HG03097 (cell line): ENCODE data around the gene ACTN1.

Experiments used
- ATAC-seq: cut with Tn5 transposase; IDR thresholded peaks from one replicate; pipeline ENCODE4 v1.9.1; 2021; ENCODE audit not compliant: unreplicated experiment, low FRiP score

Gene ACTN1

DNA sequence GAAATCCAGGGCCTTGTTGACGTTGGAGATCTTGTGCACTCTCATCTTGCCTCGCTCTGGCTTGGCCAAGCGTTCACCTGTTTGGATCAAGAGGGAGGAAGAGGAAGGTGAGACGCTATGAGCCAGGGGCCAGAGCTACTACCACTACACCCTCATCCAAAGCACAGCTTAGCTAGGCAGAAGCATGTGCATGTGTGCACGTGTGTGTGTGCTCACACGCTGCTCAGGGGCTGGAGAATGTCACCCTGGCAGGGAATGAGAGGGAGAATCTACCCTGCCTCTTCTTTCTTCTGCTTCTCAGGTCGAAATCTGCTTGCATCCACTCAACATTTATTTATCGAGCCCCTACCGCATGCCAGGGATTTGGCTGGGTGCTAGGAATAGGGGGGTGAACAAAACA, 58.1 kb downstream of the ACTN1 start:
- no peak for ATAC-seq

DNA sequence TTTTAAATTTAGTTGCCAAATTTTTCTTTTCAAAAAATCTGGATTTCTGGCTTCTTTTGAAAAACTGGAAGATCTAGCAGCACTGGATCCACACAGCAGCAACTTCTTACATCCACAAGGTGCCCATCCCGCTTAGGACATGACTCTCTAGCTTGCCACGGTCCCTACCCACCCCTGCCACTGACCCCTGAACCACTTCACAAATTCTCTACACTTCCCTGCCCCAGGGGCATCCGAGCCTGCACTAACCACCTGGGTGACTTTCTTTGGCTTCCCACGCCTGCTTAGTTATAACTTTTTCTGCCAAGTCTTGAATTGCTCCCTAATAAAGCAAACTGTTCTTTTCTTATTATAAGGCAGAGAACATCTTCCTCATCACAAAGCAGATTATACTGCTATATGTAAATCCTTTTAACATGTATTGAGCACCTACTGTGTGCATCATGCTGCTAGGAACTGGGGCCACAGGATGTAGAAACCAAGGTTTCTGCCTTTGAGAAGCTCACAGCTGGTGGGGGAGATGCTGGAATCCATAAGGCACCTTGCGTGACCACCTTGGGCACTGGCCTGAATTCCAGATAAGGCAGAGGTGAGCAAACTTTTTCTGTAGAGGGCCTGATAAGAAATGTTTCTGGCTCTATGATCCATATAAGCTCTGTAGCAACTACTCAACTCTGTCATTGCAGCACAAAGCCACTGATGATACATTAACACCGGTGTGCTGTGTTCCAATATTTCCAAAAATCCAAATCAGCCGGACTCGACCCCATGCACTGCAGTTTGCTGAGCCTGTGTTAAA, 59.8 kb downstream of the ACTN1 start:
- no peak for ATAC-seq

DNA sequence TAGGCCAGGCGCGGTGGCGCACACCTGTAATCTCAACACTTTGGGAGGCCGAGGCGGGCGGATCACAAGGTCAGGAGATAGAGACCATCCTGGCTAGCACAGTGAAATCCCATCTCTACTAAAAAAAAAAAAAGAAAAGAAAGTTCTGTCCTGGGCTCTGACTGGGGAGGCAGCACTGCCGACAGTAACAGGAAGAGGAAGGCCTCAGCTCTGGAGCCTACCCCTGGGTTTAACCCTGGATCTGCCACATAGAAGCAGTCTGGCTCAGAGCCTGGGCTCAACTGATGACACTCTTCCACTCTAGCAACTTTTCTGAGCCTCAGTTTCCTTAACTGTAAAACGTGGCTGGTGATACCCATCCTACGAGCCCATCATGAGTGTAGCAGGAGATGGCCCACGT, 60.5 kb downstream of the ACTN1 start:
- ATAC-seq: no peak

DNA sequence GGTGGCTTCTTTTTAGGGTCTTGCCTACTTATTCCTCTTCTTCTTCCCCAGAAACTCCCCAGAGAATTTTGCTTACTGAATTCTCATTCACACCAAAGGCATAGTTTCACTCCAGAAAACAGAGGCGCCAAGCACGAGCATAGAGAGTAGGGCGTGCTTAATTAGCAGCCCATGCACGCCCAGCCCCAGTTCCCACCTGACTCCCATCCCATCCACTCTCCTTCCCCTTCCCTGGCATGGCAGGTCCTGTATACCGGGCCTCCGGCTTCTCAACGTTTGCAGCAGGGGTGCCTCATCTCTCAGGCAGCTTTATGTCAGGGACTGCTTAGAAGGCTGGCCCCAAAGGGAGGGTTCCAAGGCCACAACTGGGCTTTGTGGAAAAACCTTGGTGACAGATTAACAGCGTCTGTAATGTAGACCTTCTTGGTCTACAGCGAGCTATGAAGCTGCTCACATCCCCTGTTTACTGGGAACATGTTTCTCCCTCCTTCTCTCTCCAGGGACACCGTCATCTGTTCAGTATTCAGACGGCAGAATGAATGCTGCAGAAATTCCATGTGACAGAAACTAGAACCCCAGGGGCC, 62.7 kb downstream of the ACTN1 start:
- no peak for ATAC-seq

DNA sequence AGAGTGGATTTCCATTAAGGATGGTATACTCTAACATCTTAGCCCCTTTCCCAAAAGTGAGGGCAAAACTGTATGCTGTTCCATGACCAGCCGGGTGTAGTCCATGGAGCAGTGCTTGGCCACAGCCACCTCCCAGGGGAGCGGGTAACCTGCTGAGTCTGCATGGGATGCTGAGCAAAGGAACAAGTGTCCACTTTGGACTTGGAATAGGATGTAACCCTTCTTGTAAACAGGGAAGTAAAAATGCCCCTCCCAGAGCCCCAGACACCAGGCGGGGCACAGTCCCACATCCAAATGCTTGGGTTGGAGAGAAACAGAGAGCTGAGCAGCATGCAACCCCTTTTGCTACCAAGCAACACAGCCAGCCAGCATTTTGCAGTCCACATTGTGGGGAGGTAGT, 65.6 kb downstream of the ACTN1 start:
- ATAC-seq: no peak

DNA sequence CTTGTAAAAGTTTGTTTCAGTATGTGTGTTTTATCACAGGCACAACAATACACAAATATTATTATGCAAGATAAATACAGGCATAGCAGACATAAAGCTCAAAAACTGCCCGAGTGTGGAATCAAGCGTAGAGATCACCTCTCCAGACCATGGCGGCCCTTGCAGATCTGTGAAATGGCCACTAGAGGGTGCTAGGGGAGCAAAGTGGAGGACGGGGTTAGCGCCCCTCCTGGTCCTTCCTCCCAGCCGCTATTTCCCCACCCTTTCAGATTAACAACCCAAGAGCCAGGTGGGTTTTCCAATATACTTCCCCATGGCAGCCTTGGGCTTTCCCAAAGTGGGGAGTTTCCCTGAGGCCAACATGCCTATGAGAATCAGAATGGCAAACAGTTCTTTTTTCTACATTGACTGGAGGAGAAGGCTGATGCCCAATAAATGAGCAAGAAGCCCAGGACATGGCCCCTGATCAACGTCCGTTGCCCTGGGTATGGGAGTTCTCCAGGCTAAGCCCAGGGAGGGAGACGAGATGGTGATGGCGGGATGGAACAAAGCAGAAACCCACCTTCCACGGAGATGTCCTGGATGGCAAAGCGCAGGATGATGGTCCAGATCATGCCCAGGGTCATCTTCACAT, 67.4 kb downstream of the ACTN1 start:
- ATAC-seq: peak; percentile 47

DNA sequence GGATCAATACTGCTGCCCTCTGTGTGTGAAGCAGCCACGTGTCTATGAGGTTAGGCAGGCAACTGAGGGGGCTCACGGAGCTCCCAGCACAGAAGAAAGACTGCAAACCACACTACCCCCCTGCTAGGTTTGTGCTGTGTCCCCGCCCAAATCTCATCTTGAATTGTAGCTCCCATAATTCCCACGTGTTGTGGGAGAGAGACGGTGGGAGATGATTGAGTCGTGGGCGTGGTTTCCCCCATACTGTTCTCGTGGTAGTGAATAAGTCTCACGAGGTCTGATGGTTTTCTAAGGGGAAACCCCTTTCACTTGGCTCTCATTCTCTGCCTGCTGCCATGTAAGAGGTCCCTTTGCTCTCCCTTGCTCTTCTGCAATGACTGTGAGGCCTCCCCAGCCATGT, 68.6 kb downstream of the ACTN1 start:
- ATAC-seq: no peak

DNA sequence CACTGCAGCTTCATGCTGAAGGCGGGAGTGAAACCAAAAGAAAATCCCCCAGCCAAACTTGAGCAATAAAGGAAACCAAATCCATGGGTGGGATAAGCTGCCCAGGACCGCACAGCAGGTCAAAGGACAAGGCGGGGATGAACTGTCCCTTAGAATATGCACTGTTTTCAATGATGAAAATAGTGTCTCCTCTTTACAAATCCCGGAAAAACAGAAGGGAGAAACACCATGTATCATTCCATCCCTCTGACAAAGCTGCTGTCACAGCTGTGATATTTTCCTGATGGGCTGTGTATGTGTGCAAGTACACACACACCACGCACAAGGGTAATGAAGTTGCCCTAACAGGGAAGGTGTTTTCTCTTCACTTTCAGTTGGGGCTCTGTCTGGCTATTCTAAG, 70.3 kb downstream of the ACTN1 start:
- no peak for ATAC-seq

DNA sequence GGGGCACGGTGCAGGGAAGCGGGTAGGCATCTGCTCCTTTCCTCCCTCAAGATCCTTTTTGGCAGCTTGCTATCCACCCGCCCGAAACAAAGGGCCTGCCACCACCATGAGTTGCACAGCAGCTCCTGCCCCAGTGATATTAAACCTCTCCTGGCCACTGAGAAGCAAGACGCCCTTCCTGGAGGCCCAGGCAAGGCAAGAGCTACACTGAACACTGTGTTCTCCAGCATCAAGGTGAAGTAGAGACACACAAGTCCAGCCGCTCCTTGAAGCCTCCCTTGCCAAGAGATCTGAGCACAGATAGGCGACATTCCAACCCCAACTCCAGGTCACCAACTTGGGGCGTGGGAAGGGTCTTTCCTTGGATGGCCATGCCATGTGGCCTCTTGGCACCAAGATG, 70.9 kb downstream of the ACTN1 start:
- ATAC-seq: no peak

DNA sequence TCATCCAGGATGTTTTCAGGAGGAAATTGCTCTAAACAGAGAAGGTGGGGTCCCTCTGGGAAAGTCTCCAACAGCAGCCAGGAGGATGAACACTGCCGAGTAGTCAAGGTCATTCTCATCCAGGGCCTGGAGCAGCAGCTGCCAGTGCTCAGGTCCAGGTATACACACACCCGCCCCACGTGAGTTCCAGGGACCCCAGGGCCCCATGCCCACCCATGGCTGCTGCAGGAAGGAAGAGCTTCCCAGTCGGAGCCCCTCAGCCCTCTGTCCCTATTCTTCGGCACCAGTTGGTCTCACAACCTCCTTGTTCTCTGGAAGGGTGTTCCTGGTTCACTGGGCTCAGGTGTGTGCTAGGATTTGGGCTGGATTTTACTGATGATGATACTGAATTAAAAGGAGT, 72.7 kb downstream of the ACTN1 start:
- ATAC-seq: no peak

DNA sequence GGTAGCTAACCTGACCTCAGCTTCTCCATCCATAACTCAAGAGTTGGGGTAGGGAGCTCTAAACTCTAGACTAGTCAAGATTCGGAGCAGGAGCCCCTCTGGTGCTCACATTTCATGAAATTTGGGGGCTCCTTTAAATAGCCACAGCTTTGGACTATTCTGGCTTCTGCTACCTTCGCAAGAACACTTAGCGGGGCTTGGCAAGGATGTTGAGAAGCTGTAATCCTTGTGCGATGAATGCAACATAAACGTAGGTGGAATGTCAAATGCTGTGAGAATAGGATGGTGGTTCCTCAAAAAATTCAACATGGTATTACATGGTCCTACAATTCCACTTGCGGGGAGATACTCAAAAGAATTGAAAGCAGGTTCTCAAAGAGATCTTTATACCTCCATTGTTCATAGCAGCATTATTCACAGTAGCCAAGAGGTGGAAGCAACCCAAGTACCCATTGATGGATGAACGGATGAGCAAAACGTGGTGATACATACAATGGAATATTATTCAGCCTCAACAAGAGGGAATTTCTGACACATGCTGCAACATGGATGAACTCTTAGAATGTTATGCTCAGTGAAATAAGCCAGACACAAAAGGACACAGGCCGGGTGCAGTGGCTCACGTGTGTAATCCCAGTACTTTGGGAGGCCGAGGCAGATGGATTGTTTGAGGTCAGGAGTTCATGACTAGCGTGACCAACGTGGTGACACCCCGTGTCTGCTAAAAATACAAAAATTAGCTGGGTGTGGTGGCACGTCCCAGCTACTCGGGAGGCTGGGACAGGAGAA, 73.8 kb downstream of the ACTN1 start:
- no peak for ATAC-seq

DNA sequence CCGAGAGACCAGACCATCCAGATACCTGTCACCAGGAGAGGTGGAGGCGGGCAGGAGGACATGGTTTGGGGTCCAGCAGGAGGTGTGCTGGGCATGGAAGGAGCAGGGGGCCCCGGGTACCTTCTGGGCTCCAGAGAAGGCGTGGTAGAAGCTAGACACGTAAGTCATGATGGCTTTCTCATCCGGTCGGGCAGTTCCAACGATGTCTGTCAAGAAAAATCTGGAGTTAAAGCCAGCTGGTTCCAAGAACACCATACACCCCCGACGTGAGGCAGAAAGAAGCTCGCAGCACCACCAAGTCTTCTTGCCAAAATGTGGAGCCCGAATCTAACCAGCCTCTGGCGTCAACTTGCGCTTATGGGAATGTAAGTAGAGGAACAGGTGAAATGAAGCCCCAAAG, 76.7 kb downstream of the ACTN1 start:
- ATAC-seq: no peak

DNA sequence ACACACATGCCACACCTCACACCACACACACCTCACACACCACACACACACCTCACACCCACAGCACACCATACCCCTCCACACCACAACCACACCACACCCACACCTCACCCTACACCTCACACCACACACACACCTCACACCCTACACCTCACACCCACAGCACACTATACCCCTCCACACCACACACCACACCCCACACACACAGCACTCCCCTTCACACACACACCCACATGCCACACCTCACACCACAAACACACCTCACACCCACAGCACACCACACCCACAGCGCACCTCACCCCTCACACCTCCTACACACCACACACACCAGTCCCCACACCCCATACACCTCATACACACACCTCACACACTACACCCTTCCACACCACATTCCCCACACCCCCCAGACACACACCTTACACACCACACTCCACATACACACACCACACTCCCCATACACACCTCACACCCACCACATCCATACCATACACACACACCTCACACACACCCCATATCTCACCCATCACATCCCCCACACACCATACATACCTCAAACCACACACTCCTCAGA, 80.0 kb downstream of the ACTN1 start:
- no peak for ATAC-seq

DNA sequence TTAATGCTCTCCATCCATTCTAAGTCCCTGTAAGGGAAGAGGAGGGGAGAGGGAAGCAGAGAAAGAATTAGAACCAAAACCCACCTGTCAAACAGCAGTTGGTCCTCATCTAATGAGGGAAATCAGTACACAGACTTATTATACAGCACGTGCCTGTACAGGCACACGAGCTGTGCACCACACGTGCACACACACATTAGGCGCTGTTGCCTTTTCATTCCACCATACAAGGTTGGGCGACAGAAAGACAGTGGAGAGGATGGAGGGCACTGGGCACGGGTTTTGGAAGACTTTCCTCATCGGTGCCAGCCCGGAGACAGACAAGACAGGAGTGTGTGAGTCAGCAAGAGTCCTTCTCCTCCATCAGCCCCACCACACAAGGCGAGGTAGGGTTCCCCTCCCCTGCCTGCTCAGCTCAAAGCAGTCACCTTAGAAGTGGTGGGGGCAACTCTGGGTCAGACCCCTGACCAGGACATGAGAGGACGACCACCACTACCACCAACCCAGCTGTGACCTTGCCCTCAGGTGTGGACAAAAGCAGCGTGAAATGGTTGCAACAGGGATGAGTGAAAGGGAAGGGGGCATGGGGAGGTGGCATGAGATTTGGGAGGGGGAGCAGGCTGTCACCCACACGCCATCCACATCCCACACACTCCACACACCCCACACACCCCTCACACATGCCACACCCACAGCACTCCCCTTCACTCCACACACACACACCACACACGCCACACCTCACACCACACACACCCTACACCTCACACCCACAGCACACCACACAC, 80.7 kb downstream of the ACTN1 start:
- no peak for ATAC-seq

DNA sequence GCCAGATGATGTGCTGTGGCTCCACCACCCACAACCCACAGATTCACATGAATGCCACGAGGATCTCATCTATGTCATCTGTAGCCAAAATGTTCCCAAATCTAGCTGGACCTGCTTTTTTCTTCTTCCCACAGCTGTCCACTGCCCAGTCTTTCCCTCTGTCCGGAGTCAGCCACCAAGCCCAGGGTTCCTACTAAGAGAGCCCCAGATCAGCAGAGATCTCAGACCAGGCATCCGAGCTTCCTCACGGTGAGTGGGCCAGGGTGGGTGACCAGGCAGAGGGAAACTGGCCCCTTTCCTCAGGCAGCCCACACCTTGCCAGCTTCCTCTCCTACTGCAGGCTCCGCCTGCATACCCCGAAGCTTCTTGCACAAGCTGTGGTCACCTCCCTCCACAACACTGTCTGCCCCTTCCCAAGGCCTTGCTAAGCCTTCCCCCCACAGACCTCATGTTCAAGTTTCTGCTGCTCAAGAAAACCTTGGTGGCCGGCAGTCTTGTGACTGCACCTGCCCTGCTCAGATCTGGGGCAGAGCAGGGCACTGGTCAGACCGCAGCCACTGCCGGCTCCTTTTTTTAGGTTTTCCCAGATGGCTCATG, 81.4 kb downstream of the ACTN1 start:
- ATAC-seq: no peak

DNA sequence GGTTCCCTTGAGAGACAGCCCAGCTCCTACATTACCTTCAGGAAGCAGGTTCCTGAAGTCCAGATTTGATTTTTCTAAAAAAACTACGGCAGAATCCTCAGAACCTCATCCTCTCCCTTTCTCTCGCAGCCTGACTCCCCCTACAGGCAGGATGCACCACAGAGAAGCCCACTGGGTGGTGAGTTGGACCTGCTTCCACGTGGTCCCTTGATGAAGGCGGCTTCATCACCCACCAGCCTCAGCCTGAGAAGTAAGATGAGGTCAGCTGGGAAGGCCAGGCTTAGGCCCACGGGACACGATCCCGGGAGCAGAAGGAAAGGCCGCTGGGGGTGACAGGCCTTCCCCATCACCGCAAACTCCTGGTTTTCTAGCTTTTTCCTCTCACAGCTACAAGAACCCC, 83.0 kb downstream of the ACTN1 start:
- no peak for ATAC-seq

DNA sequence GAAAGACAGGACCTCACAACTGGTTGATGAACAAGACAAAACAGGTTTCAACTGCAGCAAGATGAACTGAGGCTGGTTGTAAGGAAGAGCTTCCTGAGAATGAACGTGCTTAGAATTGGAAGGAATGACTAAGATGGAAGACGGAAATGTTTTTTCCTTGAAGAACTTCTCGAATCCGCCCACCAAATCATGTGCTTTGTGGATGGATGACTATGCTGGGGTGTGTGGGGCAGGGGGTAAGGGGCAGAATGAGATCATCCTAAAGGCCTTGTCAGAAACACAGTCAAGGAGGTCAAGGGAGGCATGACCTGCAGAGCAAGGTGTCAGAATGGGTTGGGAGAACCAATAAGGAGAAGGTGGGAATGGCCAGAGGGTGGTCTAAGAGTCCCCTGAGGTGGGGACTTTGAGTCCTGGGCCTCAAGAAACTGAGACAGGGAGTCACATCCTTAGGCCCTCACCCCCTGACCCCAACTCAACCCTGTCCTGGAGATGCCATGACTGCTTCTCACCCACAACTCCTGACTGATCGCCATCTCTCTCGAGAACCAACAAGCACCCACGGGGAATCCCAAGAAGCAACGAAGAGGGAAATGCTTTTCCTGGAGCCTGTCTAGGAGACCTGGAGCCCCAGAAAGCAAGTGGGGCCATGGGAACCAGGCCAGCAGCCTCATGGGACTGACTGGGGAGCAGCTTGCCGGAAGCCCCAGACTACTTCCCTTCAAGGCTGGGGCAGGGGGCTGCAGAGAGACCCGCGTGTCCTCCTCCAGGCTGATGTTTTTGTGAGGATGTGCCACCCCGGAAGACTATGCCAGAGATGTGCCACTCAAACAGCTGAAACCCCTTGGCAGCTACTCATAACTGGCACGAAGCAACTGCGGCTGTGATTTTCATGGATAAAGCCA, 84.0 kb downstream of the ACTN1 start:
- ATAC-seq: no peak

DNA sequence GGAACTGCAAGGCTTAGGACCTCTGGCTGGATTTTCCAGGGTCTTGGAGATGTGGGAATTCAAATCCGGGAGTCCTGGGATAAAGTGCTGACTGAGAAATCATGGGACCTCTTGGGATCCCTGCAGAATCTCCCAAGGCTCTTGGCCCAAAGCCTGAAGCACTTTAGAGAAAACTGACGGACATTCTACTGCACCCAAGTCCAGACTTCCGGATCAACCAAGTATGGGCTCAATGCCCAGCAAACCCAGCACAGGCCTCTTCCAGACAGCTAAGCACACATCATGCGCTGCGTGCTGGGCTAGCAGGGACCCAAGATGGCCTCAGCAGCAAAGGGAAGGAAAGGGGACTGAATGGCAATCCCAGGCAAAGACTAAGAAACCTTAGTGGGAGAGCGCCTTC, 85.0 kb downstream of the ACTN1 start:
- no peak for ATAC-seq

DNA sequence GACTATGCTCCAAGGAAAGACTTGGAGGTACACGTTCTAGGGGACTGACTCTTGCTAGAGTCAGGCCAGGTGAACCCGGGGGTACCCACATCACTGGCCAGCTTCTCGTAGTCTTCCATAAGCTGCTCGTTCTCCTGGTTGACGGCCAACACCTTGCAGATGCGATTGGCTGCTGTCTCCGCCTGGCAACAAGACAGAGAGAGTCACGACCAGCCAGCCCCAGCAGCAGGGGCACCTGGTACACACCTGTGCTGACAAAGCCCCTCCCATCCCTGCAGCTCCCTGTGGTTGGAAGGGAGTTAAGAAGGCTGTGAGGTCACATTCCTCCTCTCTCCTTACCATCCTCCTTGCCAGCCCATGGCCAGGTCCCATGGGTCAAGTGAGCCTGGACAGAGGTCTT, 85.5 kb downstream of the ACTN1 start:
- ATAC-seq: no peak
